ENCODE results near the gene NELL2.

The NELL2 gene

GRCh38 chr12:44874981-44875416 lies 1.1 kb downstream of the NELL2 start:
- no peaks in the 10 kb centered on the region for H3K36me3 ChIP-seq (ENCODE audit: control insufficient read depth, insufficient read depth, low read length)
- H3K4me1 ChIP-seq (ENCODE audit: control insufficient read depth, insufficient read depth, low read length) = peaks cover 2% of the 10 kb centered on the region
- no peak overlapping the region for H3K9ac ChIP-seq (ENCODE audit: low read length)
- peak overlapping the region; percentile 52 for H3K4me3 ChIP-seq (ENCODE audit: low read length)
- H3K27ac ChIP-seq (ENCODE audit: low read depth, low read length) = no peak overlapping the region
- peaks cover 3% of the 10 kb centered on the region for H3K27me3 ChIP-seq (ENCODE audit: control insufficient read depth, insufficient read depth, low read length)

GRCh38 chr12:44873898-44874297 lies 2.2 kb downstream of the NELL2 start:
- H3K36me3 ChIP-seq (ENCODE audit: control insufficient read depth, insufficient read depth, low read length) = no peaks in the 10 kb centered on the region
- no peak overlapping the region for H3K9ac ChIP-seq (ENCODE audit: low read length)
- no peak overlapping the region for H3K4me3 ChIP-seq (ENCODE audit: low read length)
- H3K27ac ChIP-seq (ENCODE audit: low read depth, low read length) = no peak overlapping the region
- peaks cover 3% of the 10 kb centered on the region for H3K27me3 ChIP-seq (ENCODE audit: control insufficient read depth, insufficient read depth, low read length)
- H3K4me1 ChIP-seq (ENCODE audit: control insufficient read depth, insufficient read depth, low read length) = peaks cover 2% of the 10 kb centered on the region

- Histone ChIP-seq H3K27ac (ENCODE audit: low read depth, low read length) (no peak overlapping the region), H3K4me3 (ENCODE audit: low read length) (no peak overlapping the region)
Measured at GRCh38 chr12:44869503-44869902, 6.6 kb downstream of the NELL2 start.

GRCh38 chr12:44863867-44864266 lies 12.2 kb downstream of the NELL2 start:
- Histone ChIP-seq H3K4me1 (ENCODE audit: control insufficient read depth, insufficient read depth, low read length) (no peaks in the 10 kb centered on the region), H3K36me3 (ENCODE audit: control insufficient read depth, insufficient read depth, low read length) (no peaks in the 10 kb centered on the region), H3K27ac (ENCODE audit: low read depth, low read length) (no peak overlapping the region), H3K9ac (ENCODE audit: low read length) (no peak overlapping the region), H3K27me3 (ENCODE audit: control insufficient read depth, insufficient read depth, low read length) (no peaks in the 10 kb centered on the region), H3K4me3 (ENCODE audit: low read length) (no peak overlapping the region)

More at GRCh38 chr12:44869503-44869902, 6.6 kb downstream of the NELL2 start:
- Histone ChIP-seq H3K36me3 (ENCODE audit: control insufficient read depth, insufficient read depth, low read length) (no peaks in the 10 kb centered on the region), H3K27me3 (ENCODE audit: control insufficient read depth, insufficient read depth, low read length) (no peaks in the 10 kb centered on the region), H3K4me1 (ENCODE audit: control insufficient read depth, insufficient read depth, low read length) (no peaks in the 10 kb centered on the region), H3K9ac (ENCODE audit: low read length) (no peak overlapping the region)

GRCh38 chr12:44859998-44860689 lies 16.0 kb downstream of the NELL2 start:
- Histone ChIP-seq H3K9ac (ENCODE audit: low read length) (no peak overlapping the region), H3K36me3 (ENCODE audit: control insufficient read depth, insufficient read depth, low read length) (no peaks in the 10 kb centered on the region), H3K4me3 (ENCODE audit: low read length) (no peak overlapping the region), H3K27me3 (ENCODE audit: control insufficient read depth, insufficient read depth, low read length) (no peaks in the 10 kb centered on the region), H3K4me1 (ENCODE audit: control insufficient read depth, insufficient read depth, low read length) (no peaks in the 10 kb centered on the region), H3K27ac (ENCODE audit: low read depth, low read length) (no peak overlapping the region)

- H3K9ac ChIP-seq (ENCODE audit: low read length) = no peak overlapping the region
- H3K36me3 ChIP-seq (ENCODE audit: control insufficient read depth, insufficient read depth, low read length) = no peaks in the 10 kb centered on the region
- H3K4me3 ChIP-seq (ENCODE audit: low read length) = no peak overlapping the region
- H3K27ac ChIP-seq (ENCODE audit: low read depth, low read length) = no peak overlapping the region
- no peaks in the 10 kb centered on the region for H3K27me3 ChIP-seq (ENCODE audit: control insufficient read depth, insufficient read depth, low read length)
- H3K4me1 ChIP-seq (ENCODE audit: control insufficient read depth, insufficient read depth, low read length) = no peaks in the 10 kb centered on the region
Measured at GRCh38 chr12:44858226-44858855, 17.8 kb downstream of the NELL2 start.

- H3K27ac ChIP-seq (ENCODE audit: low read depth, low read length) = no peak overlapping the region
- H3K27me3 ChIP-seq (ENCODE audit: control insufficient read depth, insufficient read depth, low read length) = no peaks in the 10 kb centered on the region
- H3K4me1 ChIP-seq (ENCODE audit: control insufficient read depth, insufficient read depth, low read length) = no peaks in the 10 kb centered on the region
- H3K4me3 ChIP-seq (ENCODE audit: low read length) = no peak overlapping the region
- H3K9ac ChIP-seq (ENCODE audit: low read length) = no peak overlapping the region
- no peaks in the 10 kb centered on the region for H3K36me3 ChIP-seq (ENCODE audit: control insufficient read depth, insufficient read depth, low read length)
Measured at GRCh38 chr12:44852483-44852882, 23.6 kb downstream of the NELL2 start.

GRCh38 chr12:44851586-44851985 lies 24.5 kb downstream of the NELL2 start:
- H3K4me3 ChIP-seq (ENCODE audit: low read length) = no peak overlapping the region
- H3K9ac ChIP-seq (ENCODE audit: low read length) = no peak overlapping the region
- H3K36me3 ChIP-seq (ENCODE audit: control insufficient read depth, insufficient read depth, low read length) = no peaks in the 10 kb centered on the region
- no peaks in the 10 kb centered on the region for H3K4me1 ChIP-seq (ENCODE audit: control insufficient read depth, insufficient read depth, low read length)
- no peaks in the 10 kb centered on the region for H3K27me3 ChIP-seq (ENCODE audit: control insufficient read depth, insufficient read depth, low read length)
- H3K27ac ChIP-seq (ENCODE audit: low read depth, low read length) = no peak overlapping the region

GRCh38 chr12:44848703-44849085 lies 27.4 kb downstream of the NELL2 start:
- Histone ChIP-seq H3K9ac (ENCODE audit: low read length) (no peak overlapping the region), H3K36me3 (ENCODE audit: control insufficient read depth, insufficient read depth, low read length) (no peaks in the 10 kb centered on the region), H3K4me1 (ENCODE audit: control insufficient read depth, insufficient read depth, low read length) (no peaks in the 10 kb centered on the region), H3K4me3 (ENCODE audit: low read length) (no peak overlapping the region), H3K27me3 (ENCODE audit: control insufficient read depth, insufficient read depth, low read length) (no peaks in the 10 kb centered on the region), H3K27ac (ENCODE audit: low read depth, low read length) (no peak overlapping the region)

- H3K36me3 ChIP-seq (ENCODE audit: control insufficient read depth, insufficient read depth, low read length) = no peaks in the 10 kb centered on the region
- H3K4me3 ChIP-seq (ENCODE audit: low read length) = no peak overlapping the region
- H3K27me3 ChIP-seq (ENCODE audit: control insufficient read depth, insufficient read depth, low read length) = no peaks in the 10 kb centered on the region
- H3K27ac ChIP-seq (ENCODE audit: low read depth, low read length) = no peak overlapping the region
- no peak overlapping the region for H3K9ac ChIP-seq (ENCODE audit: low read length)
- H3K4me1 ChIP-seq (ENCODE audit: control insufficient read depth, insufficient read depth, low read length) = no peaks in the 10 kb centered on the region
Measured at GRCh38 chr12:44847888-44848702, 28.0 kb downstream of the NELL2 start.

GRCh38 chr12:44847403-44847802 lies 28.7 kb downstream of the NELL2 start:
- no peaks in the 10 kb centered on the region for H3K36me3 ChIP-seq (ENCODE audit: control insufficient read depth, insufficient read depth, low read length)
- H3K4me3 ChIP-seq (ENCODE audit: low read length) = no peak overlapping the region
- H3K27ac ChIP-seq (ENCODE audit: low read depth, low read length) = no peak overlapping the region
- no peaks in the 10 kb centered on the region for H3K4me1 ChIP-seq (ENCODE audit: control insufficient read depth, insufficient read depth, low read length)
- H3K27me3 ChIP-seq (ENCODE audit: control insufficient read depth, insufficient read depth, low read length) = no peaks in the 10 kb centered on the region
- no peak overlapping the region for H3K9ac ChIP-seq (ENCODE audit: low read length)

- Histone ChIP-seq H3K27me3 (ENCODE audit: control insufficient read depth, insufficient read depth, low read length) (no peaks in the 10 kb centered on the region), H3K36me3 (ENCODE audit: control insufficient read depth, insufficient read depth, low read length) (no peaks in the 10 kb centered on the region), H3K27ac (ENCODE audit: low read depth, low read length) (no peak overlapping the region), H3K9ac (ENCODE audit: low read length) (no peak overlapping the region), H3K4me1 (ENCODE audit: control insufficient read depth, insufficient read depth, low read length) (no peaks in the 10 kb centered on the region), H3K4me3 (ENCODE audit: low read length) (no peak overlapping the region)
Measured at GRCh38 chr12:44846826-44847225, 29.3 kb downstream of the NELL2 start.
